Measurements from ENCODE around the gene KRT33B.

GRCh38 chr17:41332239-41332638 is 37.4 kb downstream of the KRT33B start:
- TF ChIP-seq CTCF (conservative IDR thresholded peaks at IDR 0.05 in 1 of 2, IDR thresholded peaks at IDR 0.05 in 1 of 2; ENCODE audit: low read depth in 1 of 2, low read length in 2 of 2) (no peak), EZH2 (IDR thresholded peaks at IDR 0.05; ENCODE audit: low read length, missing control alignments) (no peak)
